Fibroblast of villous mesenchyme (primary cell): Measurements from ENCODE around the gene TCP10L. TPM values are rescaled to one million over a fixed set of nuclear protein-coding genes. Genes with fewer than 3 reads are reported as not detected.

Experiments
- DNase-seq: peaks from one replicate; pipeline ENCODE4 v3.0.0-alpha.2; 2010; ENCODE audit warnings: low read depth
- H3K4me3 ChIP-seq: 2 replicates; pipeline ENCODE4 v1.5.1; 2011; ENCODE audit warnings: low read depth, mild to moderate bottlenecking, low read length
- total RNA-seq: library from RNA; depleted of rRNA; stranded (reverse); fragments of >200 nt; gene quantifications from 2 replicates; pipeline ENCODE4 v1.2.3, GENCODE V29; 2012
- TF ChIP-seq, protein P1 (sequence below): IDR thresholded peaks from 2 replicates; pipeline ENCODE4 v1.5.1; 2012; ENCODE audit warnings: low read depth, mild to moderate bottlenecking, low read length; ENCODE audit not compliant: insufficient read depth

TCP10L gene
- total RNA-seq, 1 donor: not detected

DNA sequence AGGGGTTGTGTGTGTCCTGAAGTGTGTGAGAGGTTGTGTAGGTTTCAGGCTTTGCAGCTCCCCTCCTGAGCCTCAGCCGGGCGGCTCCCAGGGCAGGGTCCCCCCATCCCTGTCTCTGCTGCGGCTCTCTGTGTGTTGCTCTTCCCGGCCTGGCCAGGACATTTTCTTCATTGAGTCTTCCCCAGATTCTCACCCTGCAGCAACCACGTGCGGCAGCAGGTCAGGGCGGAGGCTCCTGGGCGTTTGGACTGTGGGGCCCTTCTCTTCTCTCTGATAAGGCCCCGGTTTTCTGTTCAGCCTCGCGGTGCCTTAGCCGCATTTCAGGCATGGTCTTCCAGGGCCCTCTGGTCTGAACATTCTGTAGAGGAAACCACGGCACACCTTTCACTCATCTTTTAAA lies 1.8 kb upstream of the TCP10L start:
- no peak for DNase-seq
- TF ChIP-seq, protein P1, sequence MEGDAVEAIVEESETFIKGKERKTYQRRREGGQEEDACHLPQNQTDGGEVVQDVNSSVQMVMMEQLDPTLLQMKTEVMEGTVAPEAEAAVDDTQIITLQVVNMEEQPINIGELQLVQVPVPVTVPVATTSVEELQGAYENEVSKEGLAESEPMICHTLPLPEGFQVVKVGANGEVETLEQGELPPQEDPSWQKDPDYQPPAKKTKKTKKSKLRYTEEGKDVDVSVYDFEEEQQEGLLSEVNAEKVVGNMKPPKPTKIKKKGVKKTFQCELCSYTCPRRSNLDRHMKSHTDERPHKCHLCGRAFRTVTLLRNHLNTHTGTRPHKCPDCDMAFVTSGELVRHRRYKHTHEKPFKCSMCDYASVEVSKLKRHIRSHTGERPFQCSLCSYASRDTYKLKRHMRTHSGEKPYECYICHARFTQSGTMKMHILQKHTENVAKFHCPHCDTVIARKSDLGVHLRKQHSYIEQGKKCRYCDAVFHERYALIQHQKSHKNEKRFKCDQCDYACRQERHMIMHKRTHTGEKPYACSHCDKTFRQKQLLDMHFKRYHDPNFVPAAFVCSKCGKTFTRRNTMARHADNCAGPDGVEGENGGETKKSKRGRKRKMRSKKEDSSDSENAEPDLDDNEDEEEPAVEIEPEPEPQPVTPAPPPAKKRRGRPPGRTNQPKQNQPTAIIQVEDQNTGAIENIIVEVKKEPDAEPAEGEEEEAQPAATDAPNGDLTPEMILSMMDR: no peak
- no peak overlapping the region for H3K4me3 ChIP-seq

DNA sequence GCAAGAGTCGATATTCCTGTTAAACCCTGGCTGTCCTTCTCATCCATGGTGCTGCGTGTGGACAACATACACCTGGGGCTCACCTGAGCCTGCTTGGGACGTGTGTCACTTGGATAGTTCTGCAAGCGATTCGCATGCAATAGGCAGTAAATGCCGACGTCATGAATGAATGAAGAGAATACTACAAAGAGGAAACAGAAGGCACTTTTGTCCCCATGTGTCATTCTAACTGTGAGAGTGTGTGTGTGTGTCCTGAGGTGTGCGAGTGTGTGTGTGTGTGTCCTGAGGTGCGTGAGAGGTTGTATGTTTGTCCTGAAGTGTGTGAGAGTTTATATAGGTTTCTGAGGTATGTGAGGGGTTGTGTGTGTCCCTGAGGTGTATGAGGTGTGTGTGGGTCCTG lies 647 bp upstream of the TCP10L start:
- no peak overlapping the region for H3K4me3 ChIP-seq
- no peak for DNase-seq
- TF ChIP-seq, protein P1: no peak

- TF ChIP-seq, protein P1: no peak
- no peak overlapping the region for H3K4me3 ChIP-seq
Measured at GRCh38 chr21:32584472-32584871, 851 bp downstream of the TCP10L start.

DNA sequence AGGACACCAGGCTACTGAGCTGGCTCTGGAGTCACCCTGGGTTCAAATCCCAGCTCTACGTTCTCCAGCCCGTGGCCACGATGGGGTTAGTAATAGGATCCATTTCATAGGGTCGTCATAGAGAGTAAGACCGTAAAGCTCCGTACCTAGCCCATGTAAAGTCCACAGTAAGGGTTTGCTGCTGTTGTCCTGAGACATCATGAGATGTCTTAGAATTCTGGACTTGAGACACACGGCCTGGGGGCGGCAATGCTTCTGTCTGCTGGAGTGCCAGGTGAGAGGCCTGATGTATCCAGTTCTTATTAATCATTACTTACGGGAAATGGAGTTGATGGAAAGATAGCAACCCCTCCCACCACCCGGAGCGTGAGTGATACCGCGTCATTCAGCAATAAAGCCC lies 3.6 kb downstream of the TCP10L start:
- DNase-seq: no peak
- no peak overlapping the region for H3K4me3 ChIP-seq
- TF ChIP-seq, protein P1: no peak

More at GRCh38 chr21:32584472-32584871, 851 bp downstream of the TCP10L start:
- no peak for DNase-seq

DNA sequence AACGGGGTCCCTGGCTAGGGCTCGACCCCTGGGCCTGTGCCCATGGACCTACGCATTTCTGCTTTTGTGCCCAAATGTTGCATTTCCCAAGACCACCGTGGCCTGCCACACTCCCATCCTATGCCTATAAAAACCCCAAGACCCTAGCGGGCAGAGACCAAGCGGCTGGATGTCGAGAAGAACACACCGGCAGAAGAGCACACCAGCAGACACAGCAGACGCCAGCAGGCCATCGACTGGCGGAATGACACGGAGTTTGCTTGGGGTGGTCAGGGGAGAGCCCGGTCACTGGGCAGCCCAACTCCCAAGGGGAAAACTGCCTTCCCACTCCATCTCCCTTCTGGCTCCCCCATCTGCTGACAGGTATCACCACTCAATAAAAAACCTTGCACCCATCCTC lies 4.4 kb downstream of the TCP10L start:
- no peak overlapping the region for H3K4me3 ChIP-seq
- TF ChIP-seq, protein P1: no peak
- no peak for DNase-seq

GRCh38 chr21:32578107-32578691 lies 7.1 kb downstream of the TCP10L start:
- TF ChIP-seq, protein P1: peak; percentile 51
- DNase-seq: no peak
- H3K4me3 ChIP-seq: no peak overlapping the region

GRCh38 chr21:32576011-32576410 lies 9.3 kb downstream of the TCP10L start:
- no peak overlapping the region for H3K4me3 ChIP-seq
- DNase-seq: no peak
- TF ChIP-seq, protein P1: no peak
